Stimulated activated CD4-positive, alpha-beta T cell treated with anti-CD3 and anti-CD28 coated beads, Interleukin-1b, Interleukin-23, amount 100 ng/mL, for 4 hours (primary cell): ENCODE data around the gene SCN11A.
"Not testable (repeated sequence)": the region's sequence is repeated elsewhere in the genome, so short reads cannot be mapped to it uniquely, and the experiment has no call there.

Source experiments
- DNase-seq, 2 donors: peaks; one replicate each; pipeline ENCODE4 v3.0.0-alpha.2; 2020; ENCODE audit warnings: low read depth in 2 of 2

The SCN11A gene

DNA sequence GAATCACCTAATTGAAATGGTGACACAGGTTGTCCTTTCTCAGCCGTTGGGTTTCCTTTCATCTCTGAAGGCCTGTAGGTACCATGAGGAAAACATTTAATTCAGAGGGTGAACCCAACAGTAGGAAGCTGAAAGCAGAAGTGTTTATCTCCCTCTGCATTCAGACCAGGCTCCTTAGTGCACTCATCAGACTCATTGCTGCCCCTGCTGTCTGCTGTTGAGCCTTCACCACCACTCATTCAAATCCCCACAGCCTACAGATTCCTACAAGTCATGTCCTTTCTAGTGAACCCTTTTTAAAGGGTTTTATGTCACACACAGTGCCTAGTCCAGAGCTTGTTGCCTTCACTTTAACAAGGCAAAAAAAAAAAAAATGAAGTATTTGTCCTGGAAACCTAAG lies 13.5 kb upstream of the SCN11A start:
- DNase-seq: no peak

DNA sequence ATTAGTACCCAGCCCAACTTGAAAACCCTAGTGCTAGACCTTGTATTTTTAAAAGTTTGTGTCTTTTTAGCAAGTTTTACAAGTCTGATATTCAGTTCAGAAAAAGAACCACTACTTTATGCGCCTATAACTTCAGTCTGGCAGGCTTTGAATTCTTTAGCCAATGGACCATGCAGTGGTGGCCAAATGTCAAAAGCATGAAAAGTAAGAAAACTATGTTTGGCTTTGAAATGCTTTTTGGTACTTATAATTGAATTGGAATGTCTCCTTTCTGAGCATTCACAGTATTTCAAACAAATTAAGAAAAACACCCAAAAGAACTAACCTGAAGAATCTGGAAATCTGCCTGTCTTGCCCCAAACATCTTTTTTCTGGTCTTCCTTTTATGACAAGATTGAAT lies 12.9 kb upstream of the SCN11A start:
- DNase-seq: no peak

DNA sequence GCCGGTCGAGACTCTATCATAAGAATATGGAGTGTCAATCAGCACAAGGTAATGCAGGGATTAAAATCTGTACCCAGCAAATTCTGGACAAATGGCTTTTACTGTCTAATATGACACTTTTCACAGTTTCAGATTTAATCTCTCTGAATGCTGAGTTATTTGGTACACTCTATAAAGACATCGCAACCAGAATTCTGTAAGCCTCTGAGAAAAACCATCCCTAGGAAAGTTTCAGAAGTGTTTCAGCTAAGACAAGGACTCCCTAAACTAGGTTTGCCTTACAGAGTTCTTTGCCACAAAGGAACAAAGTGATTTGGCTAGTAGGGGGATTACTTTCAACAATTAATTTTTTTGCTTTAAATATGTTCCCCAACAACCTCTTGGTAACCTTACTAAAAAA lies 11.4 kb upstream of the SCN11A start:
- DNase-seq: no peak

DNA sequence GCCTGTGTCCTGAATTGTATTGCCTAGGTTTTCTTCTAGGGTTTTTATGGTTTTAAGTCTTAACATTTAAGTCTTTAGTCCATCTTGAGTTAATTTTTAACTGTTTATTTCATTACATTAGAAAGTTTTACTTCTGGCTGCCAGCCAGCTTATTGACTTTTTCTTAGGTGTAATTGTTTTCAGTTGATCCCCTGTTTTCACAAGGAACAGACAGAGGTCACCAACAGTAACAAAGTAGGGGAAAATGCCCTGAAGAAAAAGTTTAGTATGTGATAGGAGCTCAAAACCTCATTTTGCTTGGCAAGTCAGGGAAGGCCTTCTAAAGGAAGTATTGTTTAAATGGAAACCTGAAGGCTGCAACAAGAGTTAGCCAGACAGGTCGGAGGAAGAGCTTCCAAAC lies 10.4 kb upstream of the SCN11A start:
- DNase-seq: no peak

DNA sequence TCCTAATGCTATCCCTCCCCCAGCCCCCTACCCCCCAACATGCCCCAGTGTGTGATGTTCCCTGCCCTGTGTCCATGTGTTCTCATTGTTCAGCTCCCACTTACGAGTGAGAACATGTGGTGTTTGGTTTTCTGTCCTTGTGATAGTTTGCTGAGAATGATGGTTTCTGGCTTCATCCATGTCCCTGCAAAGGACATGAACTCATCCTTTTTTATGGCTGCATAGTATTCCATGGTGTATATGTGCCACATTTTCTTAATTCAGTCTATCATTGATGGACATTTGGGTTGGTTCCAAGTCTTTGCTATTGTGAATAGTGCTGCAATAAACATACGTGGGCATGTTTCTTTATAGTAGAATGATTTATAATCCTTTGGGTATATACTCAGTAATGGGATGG lies 9.5 kb upstream of the SCN11A start:
- not testable (repeated sequence) for DNase-seq

DNA sequence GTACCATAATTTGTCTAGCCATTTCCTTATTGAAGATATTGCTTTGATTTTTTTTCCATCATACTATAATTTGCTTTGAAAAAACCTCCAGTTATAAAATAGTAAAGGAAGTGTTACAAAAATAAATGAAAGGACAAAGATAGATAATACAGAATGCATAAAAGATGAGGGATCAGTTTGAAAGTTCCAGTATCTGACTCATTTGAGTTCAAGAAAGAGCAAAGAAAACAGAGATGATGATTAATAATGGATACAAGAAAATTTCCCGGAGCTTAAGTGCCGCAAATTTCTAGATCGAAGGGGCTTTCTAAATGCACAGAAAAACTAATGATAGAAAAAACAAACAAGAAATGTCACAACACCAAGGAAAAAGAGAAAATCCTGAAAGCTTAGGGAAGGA lies 4.4 kb upstream of the SCN11A start:
- no peak for DNase-seq

DNA sequence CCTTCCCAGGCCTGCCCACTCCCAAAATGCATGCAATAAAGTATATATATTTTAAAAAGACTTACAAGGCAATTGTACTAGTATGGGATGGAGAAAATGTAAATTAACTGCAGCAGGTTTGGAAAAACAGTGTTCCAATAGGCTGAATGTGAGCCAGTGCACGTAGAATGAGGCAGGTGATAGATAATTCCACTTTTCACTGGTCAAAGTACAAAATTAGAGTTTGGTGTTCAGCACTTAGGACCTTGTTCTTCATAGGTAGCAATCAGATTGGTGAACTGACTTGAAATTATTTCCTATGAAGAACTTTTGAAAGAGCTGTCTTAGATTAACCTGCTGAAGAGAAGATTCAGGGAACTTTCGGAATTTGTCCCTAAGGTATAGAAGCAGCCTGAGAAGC lies 2.0 kb upstream of the SCN11A start:
- DNase-seq: no peak

DNA sequence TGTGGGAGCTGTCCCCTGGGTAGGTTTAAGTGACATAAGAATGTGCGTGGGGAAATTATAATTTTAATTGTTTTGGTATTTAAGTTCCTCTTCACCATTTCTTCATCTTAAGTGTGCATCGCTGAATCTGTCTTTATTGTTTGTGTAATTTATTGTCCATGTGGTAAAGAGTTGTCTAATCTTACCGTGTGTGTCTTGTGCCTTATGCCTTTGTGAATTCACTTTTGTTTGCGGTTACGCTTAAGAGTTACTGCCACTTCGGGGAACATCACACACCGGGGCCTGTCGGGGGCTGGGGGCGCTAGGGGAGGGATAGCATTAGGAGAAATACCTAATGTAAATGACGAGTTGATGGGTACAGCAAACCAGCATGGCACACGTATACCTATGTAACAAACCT lies 839 bp upstream of the SCN11A start:
- DNase-seq: no peak

DNA sequence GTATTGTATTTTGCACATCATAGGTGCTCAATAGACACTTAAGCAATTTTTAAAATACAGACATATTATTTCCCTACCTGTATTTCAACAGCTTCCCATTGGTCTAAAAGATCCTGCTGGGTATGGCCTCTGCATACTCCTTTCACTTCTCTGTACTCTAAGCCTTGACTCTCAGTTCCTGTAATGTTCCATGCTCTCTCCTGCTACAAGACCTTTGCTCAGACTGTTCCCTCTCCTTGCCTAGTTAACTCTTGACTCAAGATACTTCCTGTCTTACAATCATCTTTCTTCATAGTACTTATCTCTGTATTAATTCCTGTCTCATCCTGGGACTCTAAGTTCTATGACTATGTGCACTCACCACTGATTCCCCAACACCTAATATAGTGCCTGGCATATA lies 1.7 kb downstream of the SCN11A start:
- no peak for DNase-seq

DNA sequence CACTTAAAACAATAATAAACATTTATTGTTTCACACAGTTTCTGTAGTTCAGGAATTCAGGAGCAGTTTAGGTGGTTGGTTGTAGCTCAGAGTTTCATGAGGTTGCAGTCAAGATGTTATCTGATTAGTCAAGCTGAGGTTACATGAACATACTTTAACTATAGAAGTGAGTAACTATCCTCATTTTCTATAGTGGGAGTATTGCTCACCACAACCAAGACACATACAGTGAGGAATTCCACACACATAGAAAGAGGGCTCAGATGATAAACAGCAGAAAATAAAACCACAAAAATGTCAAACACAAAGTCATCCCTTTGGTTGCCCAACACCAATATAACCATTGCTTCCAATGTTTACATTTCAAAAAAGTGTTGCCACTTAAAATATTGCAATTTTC lies 13.6 kb downstream of the SCN11A start:
- DNase-seq: no peak

DNA sequence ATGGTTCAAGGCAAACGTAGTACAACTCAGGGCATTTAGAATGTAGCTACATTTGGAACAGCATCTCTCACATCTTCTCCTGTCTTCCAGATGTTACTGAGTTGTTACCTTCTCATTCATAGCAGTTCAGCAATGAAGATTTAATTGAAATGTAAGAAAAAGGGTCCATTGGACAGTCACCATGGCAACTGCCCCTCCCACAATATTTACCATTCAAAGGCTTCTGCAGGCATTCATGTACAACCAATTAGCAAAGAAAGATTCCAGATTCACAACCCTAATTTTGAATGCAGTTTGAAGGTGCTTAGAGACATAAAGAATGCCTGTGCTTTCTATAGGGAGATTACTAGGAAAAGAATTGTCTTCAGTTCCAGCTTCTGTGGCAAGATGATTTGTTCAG lies 22.2 kb downstream of the SCN11A start:
- DNase-seq: no peak

DNA sequence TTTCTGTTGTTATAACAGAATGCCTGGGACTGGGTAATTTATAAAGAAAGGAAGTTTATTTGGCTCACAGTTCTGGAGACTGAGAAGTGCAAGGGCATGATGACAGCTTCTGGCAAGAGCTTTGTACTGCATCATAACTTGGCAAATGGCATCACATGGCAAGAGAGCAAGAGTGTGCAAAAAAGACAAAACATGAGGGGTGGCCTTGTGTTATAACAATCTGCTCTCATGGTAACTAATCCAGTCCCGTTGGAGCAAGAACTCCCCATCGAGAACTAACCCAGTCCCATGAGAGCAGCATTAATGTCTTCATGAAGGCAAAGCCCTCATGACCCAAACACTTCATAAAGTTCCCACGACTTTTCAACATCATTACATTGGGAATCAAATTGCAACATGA lies 23.2 kb downstream of the SCN11A start:
- DNase-seq: no peak

DNA sequence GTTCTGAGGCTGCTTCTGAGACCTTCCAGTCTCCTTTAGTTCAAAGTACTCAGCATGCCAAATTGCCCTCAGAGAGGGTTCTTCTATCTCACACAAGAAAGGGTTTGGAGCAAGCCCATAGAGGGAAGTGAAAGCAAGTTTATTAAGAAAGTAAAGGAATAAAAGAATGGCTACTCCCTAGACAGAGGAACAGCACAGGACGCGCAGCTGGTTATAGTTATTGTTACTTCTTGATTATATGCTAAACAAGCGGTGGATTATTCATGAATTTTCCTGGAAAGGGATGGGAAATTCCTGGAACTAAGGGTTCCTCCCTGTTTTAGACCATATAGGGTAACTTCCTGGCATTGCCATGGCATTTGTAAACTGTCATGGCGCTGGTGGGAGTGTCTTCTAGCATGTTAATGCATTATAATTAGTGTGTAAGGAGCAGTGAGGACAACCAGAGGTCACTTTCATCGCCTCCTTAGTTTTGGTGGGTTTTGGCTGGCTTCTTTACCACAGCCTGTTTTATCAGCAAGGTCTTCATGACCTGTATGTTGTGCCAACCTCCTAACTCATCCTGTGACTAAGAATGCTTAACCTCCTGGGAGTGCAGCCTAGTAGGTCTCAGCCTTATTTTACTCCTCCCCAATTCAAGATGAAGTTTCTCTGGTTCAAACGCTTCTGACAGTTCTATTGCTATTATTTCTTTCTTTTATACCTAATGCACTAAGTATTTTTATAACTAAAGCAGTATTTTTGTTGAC lies 26.3 kb downstream of the SCN11A start:
- no peak for DNase-seq

DNA sequence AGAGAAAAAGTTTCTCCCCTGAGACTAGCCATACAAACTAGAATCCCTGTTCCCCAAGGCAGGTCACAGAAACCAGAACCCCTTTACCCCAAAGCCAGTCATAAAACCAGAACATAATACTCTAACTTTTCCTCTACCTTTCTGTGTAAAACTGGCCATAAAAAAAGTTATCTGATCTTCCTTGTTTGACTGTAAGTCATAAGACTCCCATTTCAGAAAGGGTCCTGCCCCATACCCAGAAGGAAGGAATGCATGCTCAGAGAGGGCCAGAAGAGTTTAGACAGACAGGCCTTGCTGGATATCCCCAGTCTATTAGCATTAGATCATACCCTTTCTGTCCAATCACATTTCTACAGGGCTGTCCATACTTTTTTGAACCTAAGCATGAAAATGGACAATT lies 27.2 kb downstream of the SCN11A start:
- DNase-seq: no peak

DNA sequence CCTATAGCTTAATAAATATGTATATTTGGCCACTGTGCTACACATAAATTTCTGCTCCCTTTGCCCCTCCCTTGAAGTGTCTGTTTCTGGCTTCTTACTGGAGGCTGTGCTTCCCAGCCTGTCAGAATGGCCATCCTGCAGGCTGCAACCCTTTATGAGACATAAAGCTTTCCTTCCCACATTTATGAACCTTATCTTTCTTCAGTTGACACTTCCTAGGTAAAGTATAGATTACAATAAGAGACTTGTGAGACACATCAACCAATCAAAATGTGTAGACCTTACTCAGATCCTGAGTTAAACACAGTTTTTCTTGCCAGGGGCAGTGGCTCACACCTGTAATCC lies 29.5 kb downstream of the SCN11A start:
- no peak for DNase-seq

DNA sequence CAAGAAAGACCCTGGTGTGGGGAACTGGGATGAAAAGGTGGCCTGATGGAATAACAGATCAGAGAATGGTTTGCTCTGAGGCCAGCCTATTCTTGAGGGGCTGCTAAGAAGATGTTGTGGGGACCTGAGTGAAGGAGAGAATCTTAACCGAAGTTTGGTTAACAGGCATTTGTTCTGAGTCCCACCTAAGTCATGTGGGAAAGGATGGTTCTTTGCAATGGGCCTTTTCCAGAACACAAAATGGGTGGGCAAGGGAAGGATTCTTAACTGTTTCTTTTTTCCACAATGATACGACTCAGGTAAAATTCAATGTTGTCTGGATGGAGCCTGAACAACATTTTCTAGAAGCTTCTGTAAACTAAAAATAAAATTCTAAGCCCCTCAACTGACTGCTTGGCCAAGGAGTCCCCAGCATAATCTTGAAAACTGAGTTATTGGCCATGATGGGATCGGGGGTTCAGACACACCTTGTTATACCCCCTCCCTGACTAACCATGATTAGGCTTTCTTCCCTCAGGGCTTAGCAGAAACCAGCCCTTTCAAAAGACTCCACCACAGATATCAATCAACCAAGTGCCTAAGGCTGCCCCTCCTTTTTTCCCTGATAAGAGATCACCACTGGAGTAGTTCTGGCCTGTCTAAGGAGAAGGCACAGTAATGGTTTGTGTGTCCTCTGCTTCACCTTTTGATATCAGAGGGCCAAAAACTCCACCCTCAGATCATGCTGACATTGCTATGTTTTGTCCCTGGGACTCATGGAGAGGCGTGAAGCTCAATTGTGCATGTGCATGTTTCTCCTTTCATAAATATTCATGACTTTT lies 30.1 kb downstream of the SCN11A start:
- no peak for DNase-seq

DNA sequence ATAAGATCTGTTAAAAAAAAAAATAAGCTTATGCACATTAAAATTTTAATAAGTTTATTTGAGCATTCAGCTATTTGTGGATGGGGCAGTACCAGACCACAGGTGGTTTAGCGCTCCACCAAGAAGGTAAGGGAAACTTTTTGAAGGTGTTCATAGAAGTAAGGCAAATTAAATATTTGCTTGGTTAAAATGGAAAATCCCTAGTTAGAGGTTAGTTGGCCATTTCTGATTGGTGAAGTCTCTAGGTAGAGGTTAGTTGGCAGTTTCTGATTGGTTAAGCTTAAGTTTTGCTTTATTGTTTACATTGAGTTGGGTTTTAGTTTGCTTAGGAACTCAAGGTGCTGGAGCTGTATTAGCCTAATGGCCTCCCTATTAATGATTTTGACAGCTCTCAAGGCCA lies 30.7 kb downstream of the SCN11A start:
- DNase-seq: no peak

DNA sequence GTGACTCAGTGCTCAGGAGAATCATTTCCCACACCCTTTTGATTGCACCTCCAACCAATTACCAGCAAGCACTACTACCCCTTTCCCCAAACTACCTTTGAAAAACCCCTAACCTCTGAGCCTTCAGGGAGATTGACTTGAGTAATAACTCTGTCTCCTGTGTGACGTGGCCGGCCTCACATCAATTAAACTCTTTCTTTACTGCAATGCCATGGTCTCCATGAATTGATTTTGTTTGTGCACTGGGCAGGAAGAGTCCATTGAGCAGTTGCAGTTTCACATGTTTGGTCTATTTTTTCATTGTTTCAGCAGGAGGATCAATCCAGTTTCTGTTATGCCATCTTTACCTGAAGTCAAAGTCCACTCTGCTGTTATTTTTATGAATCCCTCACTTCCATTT lies 32.4 kb downstream of the SCN11A start:
- no peak for DNase-seq

DNA sequence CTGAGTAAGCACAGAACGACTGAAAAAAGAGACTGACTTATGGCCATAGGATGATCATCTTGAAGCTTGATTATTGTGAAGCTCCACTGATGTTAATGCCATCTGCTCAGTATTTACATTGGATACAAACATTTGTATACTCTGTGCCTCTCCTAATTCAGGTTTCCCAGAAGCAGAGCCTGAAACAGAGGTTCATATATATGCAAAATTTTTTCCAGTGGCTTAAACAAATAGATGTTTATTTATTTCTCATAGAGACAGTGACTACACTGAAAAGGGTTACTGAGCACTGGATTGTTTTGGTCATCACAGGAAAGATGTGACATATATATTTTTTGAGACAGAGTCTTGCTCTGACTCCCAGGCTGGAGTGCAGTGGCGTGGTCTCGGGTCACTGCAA lies 36.3 kb downstream of the SCN11A start:
- DNase-seq: no peak

DNA sequence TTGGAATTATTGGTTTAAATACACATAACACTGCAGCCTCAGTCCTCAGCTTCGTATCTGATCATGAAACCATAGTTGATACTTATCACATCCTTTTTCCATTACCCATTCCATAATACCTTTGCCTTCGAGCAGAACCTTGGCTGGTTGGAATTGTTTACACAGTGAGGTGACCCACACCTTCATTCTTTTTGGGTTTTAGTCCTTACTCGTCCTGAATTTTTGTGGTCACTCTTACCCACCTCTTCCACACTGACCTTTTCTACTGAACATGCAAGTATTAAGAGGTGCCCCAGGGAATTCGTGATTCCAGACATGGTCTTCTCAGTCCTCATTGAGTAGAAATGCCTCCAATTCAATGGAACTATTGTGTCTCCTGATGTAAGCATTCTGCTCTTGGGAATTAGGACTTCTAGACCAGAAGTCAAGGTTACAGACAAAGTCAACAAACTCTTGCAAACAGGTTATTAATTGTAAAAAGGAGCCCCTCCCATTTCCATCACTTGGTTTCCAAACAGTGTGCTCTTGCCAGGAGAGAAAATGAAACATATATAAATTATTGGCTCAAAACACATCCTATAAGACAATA lies 37.7 kb downstream of the SCN11A start:
- no peak for DNase-seq

DNA sequence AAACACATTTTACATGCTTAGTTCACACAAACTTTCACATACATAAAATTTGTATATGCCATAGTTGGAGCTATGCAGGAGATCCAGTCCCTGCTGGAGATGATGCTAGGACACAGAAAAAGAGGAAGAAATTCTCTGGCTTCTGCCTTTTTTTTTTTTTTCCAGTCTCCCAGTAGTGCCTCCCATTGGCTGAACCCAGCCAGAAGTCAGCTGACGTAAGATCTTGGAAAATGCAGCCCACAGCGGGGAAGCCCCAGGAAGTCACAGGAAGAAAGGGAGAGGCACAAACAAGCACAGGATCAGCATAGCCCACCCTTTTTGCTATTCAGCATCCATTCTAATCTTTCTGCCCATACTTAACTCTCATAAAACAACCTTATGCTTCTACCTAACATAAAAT lies 38.5 kb downstream of the SCN11A start:
- DNase-seq: no peak

DNA sequence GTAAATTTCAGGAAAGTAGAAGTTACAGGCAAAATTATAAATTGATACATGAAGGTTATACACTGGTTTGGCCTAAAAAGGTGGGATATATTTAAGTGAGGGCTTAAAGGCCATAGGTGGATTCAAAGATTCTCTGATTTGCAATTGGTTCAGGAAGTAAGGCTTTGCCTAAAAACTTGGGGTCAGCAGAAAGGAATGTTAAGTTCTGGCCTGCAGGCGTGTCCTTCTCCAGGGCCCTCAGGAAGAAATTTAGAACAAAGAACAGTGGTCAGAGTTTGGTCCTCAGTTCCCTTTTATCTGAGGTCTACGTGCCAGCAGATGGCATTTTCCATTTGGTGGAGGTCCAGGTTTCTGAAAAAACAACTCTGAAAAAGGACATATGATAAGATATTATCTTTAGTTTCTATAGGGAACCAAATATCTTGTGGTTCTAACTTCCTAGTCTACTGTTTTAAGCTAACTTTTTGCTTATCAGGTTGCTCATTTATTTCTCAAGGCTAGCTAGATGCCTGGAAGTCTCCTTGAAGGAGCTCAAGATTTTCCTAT lies 40.5 kb downstream of the SCN11A start:
- no peak for DNase-seq

DNA sequence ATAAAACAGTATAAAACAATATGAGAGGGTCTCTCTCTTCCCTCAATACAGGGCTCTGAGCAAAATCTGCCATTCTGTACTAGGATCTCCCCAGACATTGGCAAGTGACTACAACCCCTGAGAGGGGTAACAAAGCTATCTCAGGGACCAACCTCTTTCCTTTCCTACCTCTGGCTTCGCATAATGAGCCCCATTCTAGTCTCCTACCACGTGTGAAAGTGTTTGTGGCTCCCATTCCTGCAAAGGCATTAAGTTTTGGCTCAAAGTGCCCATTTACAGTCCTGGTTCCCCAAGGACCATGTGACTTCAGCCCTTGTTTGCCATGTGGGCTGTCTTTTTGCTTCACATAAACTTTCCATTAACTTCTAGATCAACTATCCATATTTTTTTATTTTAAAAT lies 46.4 kb downstream of the SCN11A start:
- no peak for DNase-seq
